Mammary epithelial cell (primary cell): ENCODE measurements around the gene SPINK13.

ENCODE experiments used
- EZH2 ChIP-seq: IDR thresholded peaks from 2 replicates; pipeline ENCODE4 v1.6.1; 2012; ENCODE audit warnings: low read length, inconsistent platforms, borderline replicate concordance
- TF ChIP-seq, protein P1 (sequence below), 2 donors: IDR thresholded peaks in 1 of 2; conservative IDR thresholded peaks in 1 of 2; 2 replicates each; pipeline ENCODE4 v1.5.1; 2011 to 2012; ENCODE audit warnings: inconsistent platforms in 2 of 2, low read length in 2 of 2, mild to moderate bottlenecking in 2 of 2, control low read depth in 1 of 2, low read depth in 1 of 2; ENCODE audit not compliant: insufficient read depth in 1 of 2; ENCODE audit errors: extremely low read depth in 1 of 2

DNA sequence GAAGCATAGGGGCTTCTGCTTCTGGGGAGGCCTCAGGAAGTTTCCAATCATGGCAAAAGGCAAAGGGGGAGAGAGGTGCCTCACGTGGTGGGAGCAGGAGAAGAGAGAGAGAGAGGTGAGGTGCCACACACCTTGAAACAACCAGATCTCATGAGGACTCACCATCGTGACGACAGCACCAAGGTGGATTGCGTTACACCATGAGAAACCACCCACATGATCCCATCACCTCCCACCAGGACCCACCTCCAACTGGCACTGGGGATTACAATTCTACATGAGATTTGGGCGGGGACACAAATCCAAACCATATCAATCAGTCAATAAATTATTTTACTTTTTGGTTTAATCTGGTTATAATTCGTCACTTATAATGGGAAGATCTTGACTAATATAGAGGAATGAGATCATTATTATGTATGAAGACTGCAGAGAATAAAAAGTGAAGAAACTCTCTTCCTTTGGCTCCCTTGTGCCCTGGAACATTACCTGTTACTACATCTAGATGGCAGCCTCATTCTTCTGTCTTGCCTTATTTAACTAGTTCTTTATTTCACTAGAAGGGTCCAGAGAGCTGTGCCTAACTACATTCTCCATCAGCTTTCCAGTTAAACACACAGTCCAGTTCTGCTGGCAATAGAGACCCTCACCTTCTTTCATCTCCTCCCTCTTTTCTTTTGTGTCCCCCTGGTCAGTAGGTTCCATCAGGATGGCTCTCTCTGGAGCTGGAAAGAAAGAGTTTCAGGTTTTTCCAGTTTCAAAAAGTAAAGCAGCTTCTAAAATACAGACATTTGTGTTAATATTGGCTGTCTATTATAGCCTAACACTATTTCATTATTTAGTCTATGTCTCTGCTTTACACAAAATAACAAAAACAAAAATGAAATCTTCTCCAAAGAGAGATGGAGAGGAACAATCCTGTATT lies 21.9 kb downstream of the SPINK13 start:
- no peak for TF ChIP-seq EZH2
- TF ChIP-seq, protein P1, sequence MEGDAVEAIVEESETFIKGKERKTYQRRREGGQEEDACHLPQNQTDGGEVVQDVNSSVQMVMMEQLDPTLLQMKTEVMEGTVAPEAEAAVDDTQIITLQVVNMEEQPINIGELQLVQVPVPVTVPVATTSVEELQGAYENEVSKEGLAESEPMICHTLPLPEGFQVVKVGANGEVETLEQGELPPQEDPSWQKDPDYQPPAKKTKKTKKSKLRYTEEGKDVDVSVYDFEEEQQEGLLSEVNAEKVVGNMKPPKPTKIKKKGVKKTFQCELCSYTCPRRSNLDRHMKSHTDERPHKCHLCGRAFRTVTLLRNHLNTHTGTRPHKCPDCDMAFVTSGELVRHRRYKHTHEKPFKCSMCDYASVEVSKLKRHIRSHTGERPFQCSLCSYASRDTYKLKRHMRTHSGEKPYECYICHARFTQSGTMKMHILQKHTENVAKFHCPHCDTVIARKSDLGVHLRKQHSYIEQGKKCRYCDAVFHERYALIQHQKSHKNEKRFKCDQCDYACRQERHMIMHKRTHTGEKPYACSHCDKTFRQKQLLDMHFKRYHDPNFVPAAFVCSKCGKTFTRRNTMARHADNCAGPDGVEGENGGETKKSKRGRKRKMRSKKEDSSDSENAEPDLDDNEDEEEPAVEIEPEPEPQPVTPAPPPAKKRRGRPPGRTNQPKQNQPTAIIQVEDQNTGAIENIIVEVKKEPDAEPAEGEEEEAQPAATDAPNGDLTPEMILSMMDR (conservative IDR thresholded peaks at IDR 0.05 in 1 of 2, IDR thresholded peaks at IDR 0.05 in 1 of 2; ENCODE audit: extremely low read depth in 1 of 2, insufficient read depth in 1 of 2, low read depth in 1 of 2, low read length in 2 of 2) = peak; percentile 64 to 67
